T-cell (primary cell): ENCODE results near the gene OVAAL. TPM values are rescaled to one million over a fixed set of nuclear protein-coding genes. Genes with fewer than 3 reads are reported as not detected.

ENCODE experiments used
- ATAC-seq, 4 experiments: fragments of 200-7000 bp in 3 of 4; fragments of 150-1000 bp in 1 of 4; cut with Tn5 transposase; replicated peaks in 1 of 4; 1 replicate in 3 of 4; 2 replicates in 1 of 4; pipeline ENCODE4 v1.10.0; 2021; ENCODE audit warnings: moderate library complexity in 3 of 4, mild to moderate bottlenecking in 2 of 4, moderate number of reproducible peaks in 1 of 4
- CTCF ChIA-PET, 2 donors: fragments of 300-600 bp; sonication (Branson Sonifier 250); formaldehyde crosslinking; loops; one replicate each; lab custom pipeline; 2022; ENCODE audit warnings: antibody characterized with exemption in 2 of 2; lab: Charles Lee
- POLR2A ChIA-PET, 2 donors: fragments of 300-600 bp; sonication (Branson Sonifier 250); formaldehyde crosslinking; loops; one replicate each; lab custom pipeline; 2022; ENCODE audit warnings: antibody characterized with exemption in 2 of 2; lab: Charles Lee
- DNase-seq, 35 experiments: peaks; one replicate each; pipeline versions ENCODE4 v3.0.0 to v3.0.0-alpha.2; 2013 to 2023
- H3K27ac ChIP-seq: one replicate; pipeline ENCODE4 v1.5.1; 2013; ENCODE audit warnings: low read length
- H3K27me3 ChIP-seq, 2 experiments: replicated peaks in 1 of 2; 1 replicate in 1 of 2; 2 replicates in 1 of 2; pipeline versions ENCODE4 v1.6.1 to v1.7.0; 2013; ENCODE audit warnings: low read length in 1 of 2, mixed read lengths in 1 of 2; ENCODE audit not compliant: control insufficient read depth in 2 of 2, insufficient read depth in 2 of 2; ENCODE audit errors: extremely low read depth in 1 of 2
- H3K36me3 ChIP-seq, 2 donors: 1 replicate in 1 of 2; 2 replicates in 1 of 2; pipeline versions ENCODE4 v1.6.1 to v1.7.0; 2013; ENCODE audit warnings: low read length in 1 of 2; ENCODE audit not compliant: control insufficient read depth in 2 of 2, insufficient read depth in 1 of 2; ENCODE audit errors: extremely low read depth in 1 of 2
- H3K4me1 ChIP-seq, 2 experiments: 1 replicate in 1 of 2; 2 replicates in 1 of 2; pipeline versions ENCODE4 v1.6.1 to v1.7.0; 2013; ENCODE audit warnings: low read length in 2 of 2, mixed read lengths in 1 of 2; ENCODE audit not compliant: insufficient read depth in 2 of 2, control insufficient read depth in 1 of 2; ENCODE audit errors: extremely low read depth in 1 of 2
- H3K4me3 ChIP-seq, 2 donors: 1 replicate in 1 of 2; 2 replicates in 1 of 2; pipeline versions ENCODE4 v1.5.1 to v1.7.0; 2013; ENCODE audit warnings: mild to moderate bottlenecking in 2 of 2, low read length in 1 of 2, moderate library complexity in 1 of 2; ENCODE audit not compliant: control insufficient read depth in 1 of 2; ENCODE audit errors: extremely low read depth in 1 of 2
- H3K9me3 ChIP-seq: 2 replicates; pipeline ENCODE4 v1.7.0; 2013
- H3K27ac Mint-ChIP-seq, 2 donors: one replicate each; pipeline ENCODE4 v1.8.0; 2020 to 2021; ENCODE audit warnings: mild to moderate bottlenecking in 2 of 2, mixed read lengths in 2 of 2
- H3K27me3 Mint-ChIP-seq, 2 donors: one replicate each; pipeline ENCODE4 v1.8.0; 2021 to 2022; ENCODE audit warnings: mixed read lengths in 2 of 2
- H3K36me3 Mint-ChIP-seq: one replicate; pipeline ENCODE4 v1.8.0; 2021; ENCODE audit warnings: mixed read lengths
- H3K4me1 Mint-ChIP-seq, 3 donors: one replicate each; pipeline ENCODE4 v1.8.0; 2020 to 2022; ENCODE audit warnings: mixed read lengths in 3 of 3, mild to moderate bottlenecking in 1 of 3
- H3K4me3 Mint-ChIP-seq, 3 donors: one replicate each; pipeline ENCODE4 v1.8.0; 2020 to 2022; ENCODE audit warnings: mild to moderate bottlenecking in 3 of 3, mixed read lengths in 3 of 3, moderate library complexity in 3 of 3
- H3K9me3 Mint-ChIP-seq, 3 donors: one replicate each; pipeline ENCODE4 v1.8.0; 2020 to 2022; ENCODE audit warnings: mixed read lengths in 3 of 3
- WGBS: methylation state at CpG from one replicate; pipeline ENCODE4 v1.1.5; 2013; ENCODE audit warnings: missing lambda C conversion rate; ENCODE audit not compliant: insufficient coverage; 5-methylcytosine and 5-hydroxymethylcytosine counted together
- total RNA-seq, 35 experiments: library from RNA in 6 of 35; stranded (reverse) in 6 of 35; fragments of 120-200 nt in 1 of 35; gene quantifications; one replicate each; pipeline versions ENCODE4 v1.2.1 to v1.2.4 and lab custom pipeline; 2013 to 2026

Gene OVAAL
- total RNA-seq, 5 donors from 2014 or later (not counting 1 experiment from before 2014, with no cell fraction given) = not detected

- no peak overlapping the region for H3K4me3 Mint-ChIP-seq
- Histone ChIP-seq H3K36me3 (no peaks in the 10 kb centered on the region), H3K4me1 (peaks cover 0 to 2% of the 10 kb centered on the region in 2 experiments), H3K27me3 (no peaks in the 10 kb centered on the region), H3K27ac (no peak overlapping the region), H3K4me3 (no peak overlapping the region), H3K9me3 (no peaks in the 10 kb centered on the region)
- H3K27me3 Mint-ChIP-seq = no peaks in the 10 kb centered on the region
- ATAC-seq (peak in 1 of 4 experiments; percentile 39), DNase-seq (no peak)
- peak overlapping the region in 1 of 2 donors; percentile 56 for H3K27ac Mint-ChIP-seq
- ChIA-PET CTCF (interaction anchor here in 1 of 2 donors (0.6 kb wide), 1 partner anchor 273 kb away, joined by 7 read pairs; no protein-coding TSS in a partner anchor), POLR2A (interaction anchor here in 1 of 2 donors (0.6 kb wide), 1 partner anchor 24 kb away, joined by 3 read pairs; no protein-coding TSS in a partner anchor)
- H3K4me1 Mint-ChIP-seq = peaks cover 6 to 11% (median 7%) of the 10 kb centered on the region in 3 donors
- 89% methylated on average over 4 of the region's 9 CpGs for WGBS
- no peaks in the 10 kb centered on the region for H3K9me3 Mint-ChIP-seq
- H3K36me3 Mint-ChIP-seq = no peaks in the 10 kb centered on the region
Observed at GRCh38 chr1:180611016-180611930, 52.5 kb downstream of the OVAAL start.

DNA sequence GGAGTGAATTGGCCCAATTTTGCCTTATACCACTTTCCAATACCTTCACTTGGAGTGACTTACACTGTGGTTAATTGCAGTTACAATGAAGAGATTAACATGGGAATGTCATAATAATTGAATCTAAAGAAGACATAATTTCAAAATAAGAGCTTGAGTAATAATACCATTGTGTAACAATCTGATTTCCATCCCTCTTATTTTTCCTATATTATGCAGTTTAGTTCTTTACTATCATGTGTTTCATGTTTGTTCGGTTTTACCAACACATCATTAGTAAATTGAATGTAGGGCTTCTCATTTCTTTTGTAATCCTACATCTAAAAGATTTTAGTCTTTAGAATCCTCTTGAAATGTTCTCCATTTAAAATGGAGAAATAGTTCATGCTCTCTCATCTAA is 53.9 kb downstream of the OVAAL start:
- Histone ChIP-seq H3K9me3 (no peaks in the 10 kb centered on the region), H3K27me3 (no peaks in the 10 kb centered on the region), H3K4me1 (peaks cover 0 to 2% of the 10 kb centered on the region in 2 experiments), H3K4me3 (no peak overlapping the region), H3K36me3 (no peaks in the 10 kb centered on the region), H3K27ac (no peak overlapping the region)
- H3K9me3 Mint-ChIP-seq = no peaks in the 10 kb centered on the region
- no peak overlapping the region for H3K27ac Mint-ChIP-seq
- peaks cover 6 to 11% (median 7%) of the 10 kb centered on the region in 3 donors for H3K4me1 Mint-ChIP-seq
- ChIA-PET CTCF (no interaction called here), POLR2A (interaction anchor here in 1 of 2 donors (0.7 kb wide), 1 partner anchor 45 kb away, joined by 4 read pairs; no protein-coding TSS in a partner anchor)
- DNase-seq (no peak), ATAC-seq (no peak)
- no peaks in the 10 kb centered on the region for H3K36me3 Mint-ChIP-seq
- no peaks in the 10 kb centered on the region for H3K27me3 Mint-ChIP-seq
- WGBS = no CpG with 5 or more reads among the region's 1 CpG
- H3K4me3 Mint-ChIP-seq = no peak overlapping the region

DNA sequence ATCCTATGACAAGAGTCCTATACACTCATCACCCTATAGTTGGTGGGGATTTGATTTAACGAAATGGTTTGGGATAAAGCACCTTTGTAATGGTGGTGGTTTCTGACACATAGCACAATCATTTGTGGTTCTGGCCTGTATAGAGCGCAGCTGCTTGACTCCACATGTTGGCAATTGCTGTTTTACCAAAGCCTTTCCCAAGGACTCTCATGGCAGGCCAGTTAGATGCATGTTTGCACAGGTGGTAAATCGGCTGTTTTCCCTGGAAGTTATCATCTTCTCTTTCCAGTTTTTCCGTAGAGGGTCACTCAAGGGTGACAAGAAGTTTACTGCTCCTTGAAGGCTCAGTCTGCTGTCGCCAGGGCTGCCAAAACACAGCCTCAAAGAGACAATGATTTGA is 56.0 kb downstream of the OVAAL start:
- ChIA-PET CTCF (no interaction called here), POLR2A (no interaction called here)
- no peaks in the 10 kb centered on the region for H3K27me3 Mint-ChIP-seq
- DNase-seq = no peak
- Histone ChIP-seq H3K4me1 (peaks cover 0 to 2% of the 10 kb centered on the region in 2 experiments), H3K27ac (no peak overlapping the region), H3K36me3 (no peaks in the 10 kb centered on the region), H3K4me3 (no peak overlapping the region), H3K9me3 (no peaks in the 10 kb centered on the region), H3K27me3 (no peaks in the 10 kb centered on the region)
- H3K4me3 Mint-ChIP-seq = no peak overlapping the region
- no peaks in the 10 kb centered on the region for H3K36me3 Mint-ChIP-seq
- H3K9me3 Mint-ChIP-seq = no peaks in the 10 kb centered on the region
- H3K4me1 Mint-ChIP-seq = peaks cover 6 to 8% (median 7%) of the 10 kb centered on the region in 3 donors
- H3K27ac Mint-ChIP-seq = no peak overlapping the region
- no peak for ATAC-seq
- 89% methylated on average over 4 of the region's 5 CpGs for WGBS

DNA sequence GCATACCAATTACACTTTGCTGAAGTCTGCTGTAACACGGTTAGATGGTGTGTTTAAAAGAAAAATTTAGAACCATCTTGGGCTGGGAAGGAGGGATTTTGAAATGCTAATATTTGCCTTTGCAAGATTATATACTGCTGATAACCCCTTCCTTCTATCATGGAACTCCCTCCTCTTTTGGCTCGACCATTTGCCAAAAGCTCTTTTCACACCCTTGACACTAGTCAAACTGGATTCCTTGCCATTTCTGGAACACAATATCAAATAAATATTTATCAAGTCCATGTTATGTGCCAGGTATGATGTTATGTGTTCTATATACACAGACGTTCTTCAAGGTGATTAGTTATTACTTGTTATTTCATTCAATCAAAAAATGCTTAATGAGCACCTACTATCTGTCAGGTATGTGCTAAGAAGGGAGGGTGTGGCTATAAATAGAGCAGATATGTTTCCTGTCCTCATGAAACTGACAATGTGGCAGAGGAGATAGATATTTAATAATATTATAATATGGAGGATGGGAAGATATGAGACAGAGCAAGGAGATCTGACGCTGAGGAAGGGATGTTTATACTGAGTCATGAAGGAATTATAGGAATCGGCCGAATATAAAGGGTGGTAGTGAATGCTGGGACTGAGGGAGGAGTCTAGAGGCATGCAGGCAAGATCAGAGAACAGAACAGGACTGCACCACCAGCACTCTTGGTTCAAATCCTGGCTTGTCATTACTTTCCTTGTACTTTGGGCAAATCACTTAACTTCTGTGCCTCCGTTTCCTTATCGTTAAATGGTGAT is 56.9 kb downstream of the OVAAL start:
- no peak for DNase-seq
- WGBS = 100% methylated on average over 3 of the region's 8 CpGs
- ATAC-seq = no peak
- Mint-ChIP-seq H3K4me1 (peaks cover 6 to 7% (median 7%) of the 10 kb centered on the region in 3 donors), H3K4me3 (no peak overlapping the region), H3K27ac (no peak overlapping the region), H3K36me3 (no peaks in the 10 kb centered on the region), H3K9me3 (no peaks in the 10 kb centered on the region), H3K27me3 (no peaks in the 10 kb centered on the region)
- ChIA-PET CTCF (interaction anchor here in 1 of 2 donors (0.6 kb wide), 1 partner anchor 249 kb away, joined by 3 read pairs; no protein-coding TSS in a partner anchor), POLR2A (no interaction called here)
- Histone ChIP-seq H3K9me3 (no peaks in the 10 kb centered on the region), H3K4me1 (peaks cover 0 to 2% of the 10 kb centered on the region in 2 experiments), H3K27me3 (no peaks in the 10 kb centered on the region), H3K36me3 (no peaks in the 10 kb centered on the region), H3K4me3 (no peak overlapping the region), H3K27ac (no peak overlapping the region)

Other genes with a start within 250 kb of the OVAAL start
- gene ACBD6, start 56.4 kb upstream of the OVAAL start, total RNA-seq = 10 to 100 TPM; 44.3 to 58.5 (median 53.0) TPM
- 10 to 100 TPM; 13.0 to 16.2 (median 14.7) TPM for gene XPR1, start 73.1 kb downstream of the OVAAL start, total RNA-seq